ENCODE data around the gene TBC1D26.
"Not testable (repeated sequence)": the region's sequence is repeated elsewhere in the genome, so short reads cannot be mapped to it uniquely, and the experiment has no call there.

TBC1D26 gene

DNA sequence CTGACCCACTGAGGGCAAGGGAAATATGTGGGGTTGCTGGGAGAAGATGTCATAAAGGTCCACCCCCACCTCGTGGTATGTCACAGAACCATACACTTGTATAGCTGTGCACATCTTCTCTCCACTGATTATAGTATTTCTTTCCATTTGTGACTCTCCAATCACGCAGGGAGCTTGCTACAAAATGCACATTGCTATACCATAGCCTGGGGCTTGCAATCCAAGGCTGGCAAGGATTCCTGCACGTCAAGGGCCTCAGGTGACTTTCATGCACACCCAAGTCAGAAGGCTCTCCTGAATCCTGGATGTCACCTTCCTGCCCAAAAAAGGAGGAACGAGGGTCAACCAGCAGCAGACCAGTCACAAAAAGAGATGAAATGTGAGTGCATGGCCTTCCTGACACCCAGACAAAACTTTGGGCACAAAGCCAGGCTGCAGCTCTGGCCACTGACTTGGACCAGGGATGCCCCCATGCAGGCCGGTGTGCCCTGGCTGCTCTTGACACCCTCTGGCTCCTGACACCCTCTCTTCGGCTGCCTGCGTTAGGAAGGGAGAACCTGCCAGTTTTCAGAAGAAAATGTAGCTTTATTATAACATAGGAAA lies 12.1 kb downstream of the TBC1D26 start:
- DNase-seq, result no peak

DNA sequence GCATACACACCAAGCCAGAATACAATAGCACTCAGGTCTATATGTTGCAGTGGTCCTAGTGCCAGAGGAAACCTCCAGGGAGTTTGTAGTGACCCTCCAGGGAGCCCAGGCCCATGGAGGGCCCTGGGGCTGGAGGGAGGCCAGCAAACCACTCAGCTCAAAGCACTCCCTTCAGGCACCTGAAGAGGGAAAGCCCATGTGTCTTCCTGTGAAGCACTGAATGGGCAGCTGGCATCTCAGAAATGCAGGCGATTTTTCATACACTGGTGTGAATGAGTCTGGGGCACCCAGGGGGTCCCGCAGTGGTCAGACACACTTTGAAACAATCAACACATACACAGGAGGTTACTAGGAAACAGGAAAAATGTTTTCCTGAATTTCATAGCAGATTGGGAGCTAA lies 12.8 kb downstream of the TBC1D26 start:
- DNase-seq, result no peak

- not testable (repeated sequence) for DNase-seq
Measured at GRCh38 chr17:15749403-15749802, 17.3 kb downstream of the TBC1D26 start.

- DNase-seq, result not testable (repeated sequence)
Measured at GRCh38 chr17:15768865-15769533, 36.9 kb downstream of the TBC1D26 start.

DNA sequence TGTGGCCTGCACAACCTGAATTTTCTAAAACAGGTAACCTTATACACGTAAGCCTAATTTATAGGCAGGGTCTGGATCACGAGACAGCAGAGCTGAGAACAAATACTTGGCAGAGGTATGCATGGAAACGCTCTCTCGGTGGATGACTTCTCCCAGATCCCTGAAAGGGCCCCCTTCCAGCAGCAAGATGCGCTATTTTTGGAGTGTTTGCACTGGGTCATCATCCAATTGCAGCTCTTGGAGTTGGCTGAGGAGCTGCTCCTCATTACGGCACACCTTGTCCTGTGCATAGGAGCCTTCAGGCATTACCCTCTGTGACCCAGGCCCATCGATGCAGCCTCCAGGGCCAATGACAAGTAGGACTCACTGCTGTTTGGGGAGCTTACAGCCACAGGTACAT lies 38.6 kb downstream of the TBC1D26 start:
- DNase-seq, result not testable (repeated sequence)

- no peak for DNase-seq
Measured at GRCh38 chr17:15776871-15777270, 44.8 kb downstream of the TBC1D26 start.

DNA sequence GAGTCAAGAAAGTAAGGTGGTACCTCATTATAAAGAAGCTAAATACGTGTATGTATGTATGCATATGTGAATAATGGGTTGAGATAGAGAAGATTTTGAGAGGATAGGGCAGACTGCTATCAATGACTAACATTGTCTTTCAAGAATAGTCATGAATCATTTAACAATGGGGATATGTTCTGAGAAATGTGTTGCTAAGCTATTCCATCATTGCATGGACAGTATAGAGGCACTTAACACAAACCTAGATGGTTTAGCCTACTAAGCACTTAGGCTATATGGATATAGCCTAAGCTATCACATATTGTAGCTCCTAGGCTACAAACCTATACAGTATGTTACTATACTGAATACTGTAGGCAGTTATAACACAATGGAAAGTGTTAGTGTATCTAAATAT lies 45.2 kb downstream of the TBC1D26 start:
- DNase-seq, result no peak

DNA sequence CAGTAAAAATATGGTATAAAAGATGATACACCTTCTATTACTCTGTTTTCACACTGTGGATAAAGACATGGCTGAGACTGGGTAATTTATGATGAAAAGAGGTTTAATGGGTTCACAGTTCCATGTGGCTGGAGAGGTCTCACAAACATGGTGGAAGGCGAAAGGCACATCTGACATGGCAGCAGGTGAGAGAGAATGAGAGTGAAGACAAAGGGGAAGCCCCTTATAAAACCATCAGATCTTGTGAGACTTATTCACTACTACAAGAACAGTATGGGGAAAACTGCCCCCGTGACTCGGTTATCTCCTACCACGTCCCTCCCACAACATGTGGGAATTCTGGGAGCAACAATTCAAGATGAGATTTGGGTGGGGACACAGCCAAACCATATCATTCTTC lies 45.6 kb downstream of the TBC1D26 start:
- DNase-seq, result no peak

DNA sequence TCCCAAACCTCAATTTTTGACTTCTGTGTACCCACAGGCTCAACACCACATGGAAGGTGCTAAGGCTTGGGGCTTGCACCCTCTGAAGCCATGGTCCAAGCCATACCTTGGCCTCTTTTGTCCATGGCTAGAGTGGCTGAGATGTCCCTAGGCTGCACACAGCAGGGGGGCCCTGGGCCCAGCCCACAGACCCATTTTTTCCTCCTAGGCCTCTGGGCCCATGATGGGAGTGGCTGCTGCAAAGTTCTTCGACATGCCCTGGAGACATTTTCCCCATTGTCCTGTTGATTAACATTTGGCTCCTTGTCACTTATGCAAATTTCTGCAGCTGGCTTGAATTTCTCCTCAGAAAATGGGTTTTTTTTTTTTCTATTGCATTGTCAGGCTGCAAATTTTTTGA lies 47.0 kb downstream of the TBC1D26 start:
- no peak for DNase-seq

- no peak for DNase-seq
Measured at GRCh38 chr17:15780188-15780587, 48.1 kb downstream of the TBC1D26 start.

DNA sequence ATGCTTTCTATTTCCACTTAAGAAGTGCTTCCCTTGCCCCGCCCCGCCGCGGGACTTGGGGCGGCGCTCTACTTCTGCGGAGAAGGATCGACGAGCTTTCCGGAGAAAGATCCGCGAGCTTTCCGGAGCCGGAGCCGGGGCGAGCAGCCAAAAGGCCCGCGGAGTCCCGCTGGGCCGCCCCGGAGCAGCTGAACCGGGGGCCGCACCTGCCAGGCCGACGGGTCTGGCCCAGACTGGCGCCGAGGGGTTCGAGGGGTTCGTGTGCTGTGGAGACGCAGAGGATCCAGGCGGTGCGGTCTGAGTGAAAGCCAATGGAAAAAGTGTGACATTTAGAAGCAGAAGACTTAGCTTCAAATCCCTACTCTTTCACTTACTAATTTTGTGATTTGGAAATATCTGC lies 50.8 kb downstream of the TBC1D26 start:
- no peak for DNase-seq

- DNase-seq, result no peak
Measured at GRCh38 chr17:15783461-15783860, 51.4 kb downstream of the TBC1D26 start.

DNA sequence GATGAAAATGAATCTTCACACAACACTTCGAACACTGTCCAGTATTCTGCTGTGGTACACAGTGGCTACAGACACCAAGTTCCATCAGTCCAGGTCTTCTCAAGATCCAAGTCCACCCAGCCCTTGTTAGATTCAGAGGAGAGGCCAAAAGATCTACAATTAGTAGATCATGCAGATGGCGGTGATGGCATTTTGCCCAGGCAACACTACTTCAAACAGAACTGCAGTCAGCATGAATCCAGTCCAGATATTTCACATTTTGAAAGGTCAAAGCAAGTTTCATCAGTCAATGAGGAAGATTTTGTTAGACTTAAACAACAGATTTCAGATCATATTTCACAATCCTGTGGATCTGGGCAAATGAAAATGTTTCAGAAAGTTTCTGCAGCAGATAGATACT lies 52.3 kb downstream of the TBC1D26 start:
- not testable (repeated sequence) for DNase-seq

DNA sequence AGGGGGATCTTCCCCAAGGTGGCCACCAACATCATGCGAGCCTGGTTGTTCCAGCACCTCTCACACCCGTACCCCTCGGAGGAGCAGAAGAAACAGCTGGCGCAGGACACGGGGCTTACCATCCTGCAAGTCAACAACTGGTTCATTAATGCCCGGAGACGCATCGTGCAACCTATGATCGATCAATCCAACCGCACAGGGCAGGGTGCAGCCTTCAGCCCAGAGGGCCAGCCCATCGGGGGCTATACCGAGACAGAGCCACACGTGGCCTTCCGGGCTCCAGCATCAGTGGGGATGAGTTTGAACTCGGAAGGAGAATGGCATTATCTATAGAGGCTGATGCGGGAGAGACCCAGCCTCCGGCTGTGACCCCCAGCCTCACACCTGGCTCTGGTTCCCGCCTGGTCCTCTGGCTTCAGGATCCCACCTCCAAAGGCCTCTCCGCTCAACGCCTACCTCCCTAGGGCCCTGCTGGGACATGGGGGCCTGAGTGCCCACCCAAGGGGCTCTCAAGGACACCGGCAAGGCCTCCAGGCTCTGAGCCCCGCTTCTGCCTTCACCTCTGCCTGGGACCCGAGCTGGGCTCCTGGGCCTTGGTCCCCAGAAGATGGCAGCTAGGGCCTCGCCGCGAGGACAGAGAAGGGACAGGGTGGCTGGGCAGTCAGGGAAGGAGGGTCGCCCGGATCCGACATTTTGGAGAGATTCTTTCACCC lies 55.4 kb downstream of the TBC1D26 start:
- DNase-seq, result not testable (repeated sequence)

GRCh38 chr17:15788365-15788764 lies 56.3 kb downstream of the TBC1D26 start:
- not testable (repeated sequence) for DNase-seq

Data from stimulated activated CD4-positive, alpha-beta T cell treated with anti-CD3 and anti-CD28 coated beads, Interleukin-4, amount 100 ng/mL, for 24 hours (primary cell).